HEK293 (cell line): ENCODE data around the gene GNAT1.

ENCODE experiments used
- CTCF ChIA-PET: fragments of 350-600 bp; formaldehyde crosslinking; extraction: SDS; loops from one replicate; lab custom pipeline; 2021; ENCODE audit warnings: antibody characterized with exemption; lab: Yijun Ruan, JAX
- POLR2A ChIA-PET: fragments of 300-600 bp; formaldehyde crosslinking; extraction: SDS; loops from one replicate; lab custom pipeline; 2020; ENCODE audit warnings: antibody characterized with exemption, inconsistent platforms; lab: Yijun Ruan, JAX
- H3K27ac ChIP-seq: fragments of 200-500 bp; sonication (Bioruptor generic); 2 replicates; pipeline ENCODE4 v1.5.1; 2014; ENCODE audit warnings: low read depth, low read length, control low read depth, inconsistent platforms; ENCODE audit errors: extremely low read depth
- H3K36me3 ChIP-seq, 2 experiments: fragments of 200-500 bp in 1 of 2; sonication (Bioruptor generic) in 1 of 2; 1 replicate in 1 of 2; 2 replicates in 1 of 2; pipeline ENCODE4 v1.5.1; 2014 to 2017; ENCODE audit warnings: inconsistent platforms in 2 of 2, low read length in 2 of 2; ENCODE audit not compliant: control insufficient read depth in 2 of 2, insufficient read depth in 1 of 2
- H3K4me1 ChIP-seq: fragments of 200-500 bp; sonication (Bioruptor generic); 2 replicates; pipeline ENCODE4 v1.5.1; 2014; ENCODE audit warnings: mild to moderate bottlenecking, low read length, inconsistent platforms; ENCODE audit not compliant: control insufficient read depth, insufficient read depth
- H3K4me3 ChIP-seq: 2 replicates; pipeline ENCODE4 v1.5.1; 2011; ENCODE audit warnings: low read depth, mild to moderate bottlenecking, control low read depth, low read length, moderate library complexity
- H3K9me3 ChIP-seq: fragments of 200-500 bp; sonication (Bioruptor generic); 2 replicates; pipeline ENCODE4 v1.5.1; 2014; ENCODE audit warnings: low read depth, low read length, inconsistent platforms; ENCODE audit not compliant: control insufficient read depth, insufficient read depth
- EGR2 ChIP-seq: fragments of 450-650 bp; formaldehyde crosslinking; IDR thresholded peaks from 2 replicates; pipeline ENCODE4 v1.5.1; 2016; ENCODE audit warnings: low read depth, missing biosample characterization, missing genetic modification characterization
- GLI2 ChIP-seq: fragments of 450-650 bp; formaldehyde crosslinking; IDR thresholded peaks from 2 replicates; pipeline ENCODE4; 2017; ENCODE audit warnings: missing biosample characterization, missing genetic modification characterization, low read depth, borderline replicate concordance
- KLF10 ChIP-seq: fragments of 450-650 bp; IDR thresholded peaks from 2 replicates; pipeline ENCODE4 v1.5.1; 2018; ENCODE audit warnings: missing biosample characterization, mild to moderate bottlenecking, missing genetic modification characterization
- PRDM10 ChIP-seq: fragments of 450-650 bp; formaldehyde crosslinking; IDR thresholded peaks from 2 replicates; pipeline ENCODE4 v1.5.1; 2016; ENCODE audit warnings: missing biosample characterization, missing genetic modification characterization
- ZBTB1 ChIP-seq: fragments of 450-650 bp; formaldehyde crosslinking; IDR thresholded peaks from 2 replicates; pipeline ENCODE4 v1.5.1; 2016; ENCODE audit warnings: missing biosample characterization, missing genetic modification characterization
- ZBTB10 ChIP-seq: fragments of 450-650 bp; formaldehyde crosslinking; IDR thresholded peaks from 2 replicates; pipeline ENCODE4 v1.5.1; 2016; ENCODE audit warnings: missing biosample characterization, missing genetic modification characterization
- ZBTB44 ChIP-seq: fragments of 450-650 bp; IDR thresholded peaks from 2 replicates; pipeline ENCODE4 v1.5.1; 2018; ENCODE audit warnings: missing biosample characterization, mild to moderate bottlenecking, missing genetic modification characterization
- ZBTB48 ChIP-seq: fragments of 450-650 bp; formaldehyde crosslinking; IDR thresholded peaks from 2 replicates; pipeline ENCODE4 v1.5.1; 2016; ENCODE audit warnings: missing biosample characterization, missing genetic modification characterization
- ZNF114 ChIP-seq: fragments of 450-650 bp; formaldehyde crosslinking; IDR thresholded peaks from 2 replicates; pipeline ENCODE4 v1.5.0; 2017; ENCODE audit warnings: missing biosample characterization, missing genetic modification characterization
- ZNF155 ChIP-seq: fragments of 450-650 bp; formaldehyde crosslinking; IDR thresholded peaks from 2 replicates; pipeline ENCODE4 v1.5.1; 2016; ENCODE audit warnings: missing biosample characterization, missing genetic modification characterization
- ZNF175 ChIP-seq: fragments of 450-650 bp; formaldehyde crosslinking; IDR thresholded peaks from 2 replicates; pipeline ENCODE4 v1.5.1; 2016; ENCODE audit warnings: missing biosample characterization, missing genetic modification characterization
- ZNF211 ChIP-seq: fragments of 450-650 bp; formaldehyde crosslinking; IDR thresholded peaks from 2 replicates; pipeline ENCODE4 v1.5.1; 2016; ENCODE audit warnings: low read depth, missing biosample characterization, missing genetic modification characterization
- ZNF223 ChIP-seq: fragments of 450-650 bp; formaldehyde crosslinking; IDR thresholded peaks from 2 replicates; pipeline ENCODE4 v1.5.1; 2016; ENCODE audit warnings: missing biosample characterization, missing genetic modification characterization
- ZNF391 ChIP-seq: fragments of 450-650 bp; formaldehyde crosslinking; IDR thresholded peaks from 2 replicates; pipeline ENCODE4 v1.5.1; 2016; ENCODE audit warnings: low read depth, missing biosample characterization, missing genetic modification characterization, borderline replicate concordance
- ZNF433 ChIP-seq: fragments of 450-650 bp; formaldehyde crosslinking; IDR thresholded peaks from 2 replicates; pipeline ENCODE4 v1.5.1; 2016; ENCODE audit warnings: missing biosample characterization, missing genetic modification characterization, low read depth
- ZNF48 ChIP-seq: fragments of 450-650 bp; formaldehyde crosslinking; IDR thresholded peaks from 2 replicates; pipeline ENCODE4 v1.5.1; 2016; ENCODE audit warnings: missing biosample characterization, missing genetic modification characterization
- ZNF501 ChIP-seq: fragments of 450-650 bp; formaldehyde crosslinking; IDR thresholded peaks from 2 replicates; pipeline ENCODE4 v1.5.1; 2016; ENCODE audit warnings: missing biosample characterization, missing genetic modification characterization
- ZNF514 ChIP-seq: fragments of 450-650 bp; formaldehyde crosslinking; IDR thresholded peaks from 2 replicates; pipeline ENCODE4 v1.5.1; 2016; ENCODE audit warnings: missing biosample characterization, missing genetic modification characterization
- ZNF585B ChIP-seq: fragments of 450-650 bp; formaldehyde crosslinking; IDR thresholded peaks from 2 replicates; pipeline ENCODE4 v1.5.1; 2016; ENCODE audit warnings: missing biosample characterization, missing genetic modification characterization
- ZNF621 ChIP-seq: fragments of 450-650 bp; formaldehyde crosslinking; IDR thresholded peaks from 2 replicates; pipeline ENCODE4 v1.5.1; 2017; ENCODE audit warnings: missing biosample characterization, missing genetic modification characterization
- ZNF654 ChIP-seq: fragments of 450-650 bp; formaldehyde crosslinking; IDR thresholded peaks from 2 replicates; pipeline ENCODE4 v1.5.1; 2016; ENCODE audit warnings: low read depth, missing biosample characterization, missing genetic modification characterization
- ZNF785 ChIP-seq: fragments of 450-650 bp; formaldehyde crosslinking; IDR thresholded peaks from 2 replicates; pipeline ENCODE4 v1.5.1; 2016; ENCODE audit warnings: missing biosample characterization, missing genetic modification characterization
- ZSCAN16 ChIP-seq: fragments of 450-650 bp; formaldehyde crosslinking; IDR thresholded peaks from 2 replicates; pipeline ENCODE4 v1.5.1; 2016; ENCODE audit warnings: missing biosample characterization, missing genetic modification characterization
- TF ChIP-seq, protein P1 (sequence below): fragments of 450-650 bp; formaldehyde crosslinking; IDR thresholded peaks from 2 replicates; pipeline ENCODE4 v1.5.1; 2016; ENCODE audit warnings: missing biosample characterization, missing genetic modification characterization
- TF ChIP-seq, protein P2 (sequence below): fragments of 450-650 bp; formaldehyde crosslinking; IDR thresholded peaks from 2 replicates; pipeline ENCODE4 v1.5.1; 2017; ENCODE audit warnings: missing biosample characterization, missing genetic modification characterization

The GNAT1 gene

DNA sequence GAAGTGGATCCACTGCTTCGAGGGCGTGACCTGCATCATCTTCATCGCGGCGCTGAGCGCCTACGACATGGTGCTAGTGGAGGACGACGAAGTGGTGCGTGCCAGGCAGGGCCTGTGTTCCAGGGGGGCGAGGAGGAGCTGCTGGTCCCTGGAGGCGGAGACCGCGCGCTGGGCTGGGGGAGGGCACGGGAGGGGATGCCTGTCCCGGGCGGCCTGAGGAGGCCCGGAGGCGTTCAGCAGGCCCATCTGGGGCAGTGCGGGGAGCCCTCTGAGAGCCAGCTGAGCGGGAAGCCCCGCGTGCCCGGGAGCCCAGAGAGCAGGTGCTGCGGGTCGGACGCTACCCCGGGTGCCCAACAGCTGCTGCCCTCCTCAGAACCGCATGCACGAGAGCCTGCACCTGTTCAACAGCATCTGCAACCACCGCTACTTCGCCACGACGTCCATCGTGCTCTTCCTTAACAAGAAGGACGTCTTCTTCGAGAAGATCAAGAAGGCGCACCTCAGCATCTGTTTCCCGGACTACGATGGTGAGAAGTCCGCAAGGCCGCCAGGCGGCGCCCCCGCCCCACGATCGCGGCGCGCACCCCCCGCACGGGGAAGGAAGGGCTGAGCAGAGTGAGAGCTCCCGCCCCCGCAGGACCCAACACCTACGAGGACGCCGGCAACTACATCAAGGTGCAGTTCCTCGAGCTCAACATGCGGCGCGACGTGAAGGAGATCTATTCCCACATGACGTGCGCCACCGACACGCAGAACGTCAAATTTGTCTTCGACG lies 2.9 kb downstream of the GNAT1 start:
- no peak overlapping the region for H3K27ac ChIP-seq
- CTCF ChIA-PET = interaction anchor here (0.6 to 7.7 kb wide), 37 partner anchors 10 to 192 kb away, joined by 3 to 237 read pairs (median 6); partner anchors contain the start of genes GNAI2, LSMEM2, SEMA3B and SLC38A3
- POLR2A ChIA-PET = interaction anchor here (0.5 to 1.5 kb wide), 8 partner anchors 10 to 1149 kb away, joined by 3 to 7 read pairs (median 4); partner anchors contain the start of genes GNAI2, HYAL3, NAA80 and SLC38A3
- H3K9me3 ChIP-seq = no peaks in the 10 kb centered on the region
- no peak overlapping the region for H3K4me3 ChIP-seq
- H3K36me3 ChIP-seq = no peaks in the 10 kb centered on the region
- no peaks in the 10 kb centered on the region for H3K4me1 ChIP-seq
- peak; percentile 56 for TF ChIP-seq ZNF654 (tag by site-specific recombination)
- peak; percentile 69; the same call in 1 of the 2 replicates for TF ChIP-seq EGR2 (tag by site-specific recombination)
- no peak for TF ChIP-seq ZNF621 (tag by site-specific recombination)
- TF ChIP-seq ZNF501 = 0 out of 2 replicates have a peak, but pooled peaks have one; percentile 43
- 0 out of 2 replicates have a peak, but pooled peaks have one; percentile 40 for TF ChIP-seq ZNF391 (tag by site-specific recombination)
- TF ChIP-seq PRDM10 = 0 out of 2 replicates have a peak, but pooled peaks have one; percentile 21
- no peak for TF ChIP-seq ZNF211
- TF ChIP-seq ZBTB44 (tag by site-specific recombination) = no peak
- TF ChIP-seq ZNF785 = no peak
- no peak for TF ChIP-seq GLI2
- TF ChIP-seq ZNF114 (tag by site-specific recombination) = no peak
- no peak for TF ChIP-seq ZNF48 (tag by site-specific recombination)
- TF ChIP-seq ZBTB48 (tag by site-specific recombination) = no peak
- TF ChIP-seq ZNF155 (tag by site-specific recombination) = no peak
- TF ChIP-seq ZBTB10 = peak; percentile 63
- no peak for TF ChIP-seq ZNF175 (tag by site-specific recombination)
- 0 out of 2 replicates have a peak, but pooled peaks have one; percentile 29 for TF ChIP-seq ZBTB1 (tag by site-specific recombination)
- TF ChIP-seq KLF10 (tag by site-specific recombination) = no peak
- TF ChIP-seq, protein P1, sequence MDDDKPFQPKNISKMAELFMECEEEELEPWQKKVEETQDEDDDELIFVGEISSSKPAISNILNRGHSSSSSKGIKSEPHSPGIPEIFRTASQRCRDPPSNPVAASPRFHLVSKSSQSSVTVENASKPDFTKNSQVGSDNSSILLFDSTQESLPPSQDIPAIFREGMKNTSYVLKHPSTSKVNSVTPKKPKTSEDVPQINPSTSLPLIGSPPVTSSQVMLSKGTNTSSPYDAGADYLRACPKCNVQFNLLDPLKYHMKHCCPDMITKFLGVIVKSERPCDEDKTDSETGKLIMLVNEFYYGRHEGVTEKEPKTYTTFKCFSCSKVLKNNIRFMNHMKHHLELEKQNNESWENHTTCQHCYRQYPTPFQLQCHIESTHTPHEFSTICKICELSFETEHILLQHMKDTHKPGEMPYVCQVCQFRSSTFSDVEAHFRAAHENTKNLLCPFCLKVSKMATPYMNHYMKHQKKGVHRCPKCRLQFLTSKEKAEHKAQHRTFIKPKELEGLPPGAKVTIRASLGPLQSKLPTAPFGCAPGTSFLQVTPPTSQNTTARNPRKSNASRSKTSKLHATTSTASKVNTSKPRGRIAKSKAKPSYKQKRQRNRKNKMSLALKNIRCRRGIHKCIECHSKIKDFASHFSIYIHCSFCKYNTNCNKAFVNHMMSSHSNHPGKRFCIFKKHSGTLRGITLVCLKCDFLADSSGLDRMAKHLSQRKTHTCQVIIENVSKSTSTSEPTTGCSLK = no peak
- no peak for TF ChIP-seq ZNF514
- TF ChIP-seq ZSCAN16 = no peak
- no peak for TF ChIP-seq ZNF585B
- TF ChIP-seq, protein P2, sequence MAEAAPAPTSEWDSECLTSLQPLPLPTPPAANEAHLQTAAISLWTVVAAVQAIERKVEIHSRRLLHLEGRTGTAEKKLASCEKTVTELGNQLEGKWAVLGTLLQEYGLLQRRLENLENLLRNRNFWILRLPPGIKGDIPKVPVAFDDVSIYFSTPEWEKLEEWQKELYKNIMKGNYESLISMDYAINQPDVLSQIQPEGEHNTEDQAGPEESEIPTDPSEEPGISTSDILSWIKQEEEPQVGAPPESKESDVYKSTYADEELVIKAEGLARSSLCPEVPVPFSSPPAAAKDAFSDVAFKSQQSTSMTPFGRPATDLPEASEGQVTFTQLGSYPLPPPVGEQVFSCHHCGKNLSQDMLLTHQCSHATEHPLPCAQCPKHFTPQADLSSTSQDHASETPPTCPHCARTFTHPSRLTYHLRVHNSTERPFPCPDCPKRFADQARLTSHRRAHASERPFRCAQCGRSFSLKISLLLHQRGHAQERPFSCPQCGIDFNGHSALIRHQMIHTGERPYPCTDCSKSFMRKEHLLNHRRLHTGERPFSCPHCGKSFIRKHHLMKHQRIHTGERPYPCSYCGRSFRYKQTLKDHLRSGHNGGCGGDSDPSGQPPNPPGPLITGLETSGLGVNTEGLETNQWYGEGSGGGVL (tag by site-specific recombination) = peak; percentile 54
- no peak for TF ChIP-seq ZNF223
- TF ChIP-seq ZNF433 (tag by site-specific recombination) = no peak
